Upper lobe of left lung (tissue), 4 donors: Measurements from ENCODE around the gene HSPB2.

Experiments used
- EP300 ChIP-seq, 4 donors: sonication (generic); formaldehyde crosslinking; IDR thresholded peaks; one replicate each; pipeline ENCODE4 v1.5.1; 2017; ENCODE audit warnings: antibody characterized with exemption in 4 of 4, control low read depth in 2 of 4
- POLR2A ChIP-seq, 4 donors: fragments of 450-650 bp; IDR thresholded peaks; one replicate each; pipeline ENCODE4 v1.5.1; 2016 to 2017; ENCODE audit warnings: antibody characterized with exemption in 4 of 4, mild to moderate bottlenecking in 2 of 4
- POLR2AphosphoS5 ChIP-seq, 2 donors: sonication (generic); formaldehyde crosslinking; IDR thresholded peaks; one replicate each; pipeline ENCODE4 v1.5.1; 2017; ENCODE audit warnings: antibody characterized with exemption in 2 of 2
- TF ChIP-seq, protein P1 (sequence below), 6 experiments: fragments of 450-650 bp in 4 of 6; fragments of 200-600 bp in 2 of 6; sonication (generic) in 2 of 6; IDR thresholded peaks; one replicate each; pipeline ENCODE4 v1.5.1; 2016 to 2019; ENCODE audit warnings: antibody characterized with exemption in 6 of 6

DNA sequence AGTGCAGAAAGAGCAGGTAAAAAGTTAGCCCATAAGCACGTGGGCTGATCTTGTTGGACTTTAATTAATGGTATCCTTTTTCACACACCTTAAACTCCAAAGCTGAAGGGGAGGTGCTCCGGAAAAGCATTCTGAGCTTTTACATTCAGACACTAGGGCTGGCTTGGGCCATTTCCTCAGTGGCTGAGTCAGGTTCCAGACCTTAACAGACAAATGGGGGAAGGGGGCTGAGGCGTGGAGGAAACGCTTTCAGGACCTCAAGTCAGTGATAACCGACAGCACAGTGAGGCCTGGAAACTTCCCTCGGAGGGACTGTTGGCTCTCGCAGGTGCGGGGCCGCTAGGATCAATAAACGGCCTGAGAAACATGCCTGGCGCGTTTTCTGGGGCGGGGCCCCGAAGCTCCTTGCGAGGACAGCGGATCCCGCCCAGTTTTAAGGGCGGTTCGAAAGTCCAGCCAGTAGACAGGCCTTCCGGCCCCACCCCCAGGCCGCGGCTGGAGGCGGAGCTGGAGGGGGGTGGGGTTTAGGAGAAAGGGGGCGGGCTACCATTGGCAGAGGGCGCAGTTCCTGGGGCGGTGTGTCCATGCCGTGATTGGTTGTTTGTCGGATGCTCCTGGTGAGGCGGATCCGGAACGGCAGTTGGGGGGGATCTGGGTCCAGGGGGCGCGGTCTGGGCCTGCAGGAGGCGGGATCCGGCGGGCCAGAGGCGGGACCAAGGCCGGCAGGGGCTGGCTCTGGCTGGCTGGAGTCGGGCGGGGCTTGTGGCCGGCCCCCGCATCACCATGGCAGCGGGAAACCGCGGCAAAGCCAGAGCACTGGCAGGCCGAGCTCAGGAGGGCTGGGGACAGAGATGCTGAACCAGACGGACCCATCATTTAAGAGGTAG is 14.2 kb downstream of the HSPB2 start:
- TF ChIP-seq POLR2AphosphoS5 (IDR thresholded peaks at IDR 0.05): peak; percentile 41 to 69
- no peak for TF ChIP-seq EP300 (IDR thresholded peaks at IDR 0.05)
- TF ChIP-seq POLR2A (IDR thresholded peaks at IDR 0.05): peak in 1 of 4 donors; percentile 57
- TF ChIP-seq, protein P1, sequence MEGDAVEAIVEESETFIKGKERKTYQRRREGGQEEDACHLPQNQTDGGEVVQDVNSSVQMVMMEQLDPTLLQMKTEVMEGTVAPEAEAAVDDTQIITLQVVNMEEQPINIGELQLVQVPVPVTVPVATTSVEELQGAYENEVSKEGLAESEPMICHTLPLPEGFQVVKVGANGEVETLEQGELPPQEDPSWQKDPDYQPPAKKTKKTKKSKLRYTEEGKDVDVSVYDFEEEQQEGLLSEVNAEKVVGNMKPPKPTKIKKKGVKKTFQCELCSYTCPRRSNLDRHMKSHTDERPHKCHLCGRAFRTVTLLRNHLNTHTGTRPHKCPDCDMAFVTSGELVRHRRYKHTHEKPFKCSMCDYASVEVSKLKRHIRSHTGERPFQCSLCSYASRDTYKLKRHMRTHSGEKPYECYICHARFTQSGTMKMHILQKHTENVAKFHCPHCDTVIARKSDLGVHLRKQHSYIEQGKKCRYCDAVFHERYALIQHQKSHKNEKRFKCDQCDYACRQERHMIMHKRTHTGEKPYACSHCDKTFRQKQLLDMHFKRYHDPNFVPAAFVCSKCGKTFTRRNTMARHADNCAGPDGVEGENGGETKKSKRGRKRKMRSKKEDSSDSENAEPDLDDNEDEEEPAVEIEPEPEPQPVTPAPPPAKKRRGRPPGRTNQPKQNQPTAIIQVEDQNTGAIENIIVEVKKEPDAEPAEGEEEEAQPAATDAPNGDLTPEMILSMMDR (IDR thresholded peaks at IDR 0.05): peak in 2 of 6 experiments; percentile 32 to 44
